ENCODE results near the gene TMEM26.
"Not testable (repeated sequence)": the region's sequence is repeated elsewhere in the genome, so short reads cannot be mapped to it uniquely, and the experiment has no call there.

The TMEM26 gene

GRCh38 chr10:61397175-61397986, 55.8 kb downstream of the TMEM26 start:
- FAIRE-seq (peak; percentile 46), DNase-seq (ENCODE audit: insufficient read length) (no peak)
- TF ChIP-seq TAF1 (IDR thresholded peaks at IDR 0.05; ENCODE audit: borderline replicate concordance, low read depth, low read length) (no peak), POLR2AphosphoS5 (IDR thresholded peaks at IDR 0.05; ENCODE audit: low read depth, low read length) (no peak), POLR2A (IDR thresholded peaks at IDR 0.05; ENCODE audit: low read depth, low read length) (no peak)

GRCh38 chr10:61391281-61391680, 61.9 kb downstream of the TMEM26 start:
- no peak for FAIRE-seq
- TF ChIP-seq POLR2A (IDR thresholded peaks at IDR 0.05; ENCODE audit: low read depth, low read length): no peak
- TF ChIP-seq TAF1 (IDR thresholded peaks at IDR 0.05; ENCODE audit: borderline replicate concordance, low read depth, low read length): no peak
- no peak for TF ChIP-seq POLR2AphosphoS5 (IDR thresholded peaks at IDR 0.05; ENCODE audit: low read depth, low read length)
- DNase-seq (ENCODE audit: insufficient read length): no peak

GRCh38 chr10:61390851-61391250, 62.3 kb downstream of the TMEM26 start:
- no peak for FAIRE-seq
- no peak for TF ChIP-seq POLR2A (IDR thresholded peaks at IDR 0.05; ENCODE audit: low read depth, low read length)
- TF ChIP-seq POLR2AphosphoS5 (IDR thresholded peaks at IDR 0.05; ENCODE audit: low read depth, low read length): no peak
- no peak for TF ChIP-seq TAF1 (IDR thresholded peaks at IDR 0.05; ENCODE audit: borderline replicate concordance, low read depth, low read length)
- DNase-seq (ENCODE audit: insufficient read length): no peak

GRCh38 chr10:61389887-61390286, 63.3 kb downstream of the TMEM26 start:
- no peak for DNase-seq (ENCODE audit: insufficient read length)
- no peak for FAIRE-seq
- TF ChIP-seq POLR2AphosphoS5 (IDR thresholded peaks at IDR 0.05; ENCODE audit: low read depth, low read length) (no peak), POLR2A (IDR thresholded peaks at IDR 0.05; ENCODE audit: low read depth, low read length) (no peak), TAF1 (IDR thresholded peaks at IDR 0.05; ENCODE audit: borderline replicate concordance, low read depth, low read length) (no peak)

GRCh38 chr10:61388986-61389385, 64.2 kb downstream of the TMEM26 start:
- not testable (repeated sequence) for DNase-seq (ENCODE audit: insufficient read length); FAIRE-seq

GRCh38 chr10:61385231-61386001, 67.8 kb downstream of the TMEM26 start:
- DNase-seq (ENCODE audit: insufficient read length) (no peak), FAIRE-seq (no peak)
- TF ChIP-seq POLR2A (IDR thresholded peaks at IDR 0.05; ENCODE audit: low read depth, low read length) (no peak), TAF1 (IDR thresholded peaks at IDR 0.05; ENCODE audit: borderline replicate concordance, low read depth, low read length) (no peak)

GRCh38 chr10:61381153-61381552, 72.0 kb downstream of the TMEM26 start:
- FAIRE-seq; DNase-seq (ENCODE audit: insufficient read length): not testable (repeated sequence)

- DNase-seq (ENCODE audit: insufficient read length) (no peak), FAIRE-seq (no peak)
- TF ChIP-seq POLR2A (IDR thresholded peaks at IDR 0.05; ENCODE audit: low read depth, low read length): no peak
- TF ChIP-seq POLR2AphosphoS5 (IDR thresholded peaks at IDR 0.05; ENCODE audit: low read depth, low read length): no peak
- TF ChIP-seq TAF1 (IDR thresholded peaks at IDR 0.05; ENCODE audit: borderline replicate concordance, low read depth, low read length): no peak
These were observed 74.3 kb downstream of the TMEM26 start for GRCh38 chr10:61378865-61379264.

- FAIRE-seq (no peak), DNase-seq (ENCODE audit: insufficient read length) (no peak)
These were observed 76.2 kb downstream of the TMEM26 start for GRCh38 chr10:61376908-61377368.

GRCh38 chr10:61376377-61376776, 76.8 kb downstream of the TMEM26 start:
- no peak for DNase-seq (ENCODE audit: insufficient read length)
- no peak for TF ChIP-seq POLR2A (IDR thresholded peaks at IDR 0.05; ENCODE audit: low read depth, low read length)
- TF ChIP-seq TAF1 (IDR thresholded peaks at IDR 0.05; ENCODE audit: borderline replicate concordance, low read depth, low read length): no peak
- TF ChIP-seq POLR2AphosphoS5 (IDR thresholded peaks at IDR 0.05; ENCODE audit: low read depth, low read length): no peak
- no peak for FAIRE-seq

More at GRCh38 chr10:61376908-61377368, 76.2 kb downstream of the TMEM26 start:
- TF ChIP-seq POLR2A (IDR thresholded peaks at IDR 0.05; ENCODE audit: low read depth, low read length): no peak
- no peak for TF ChIP-seq TAF1 (IDR thresholded peaks at IDR 0.05; ENCODE audit: borderline replicate concordance, low read depth, low read length)
- no peak for TF ChIP-seq POLR2AphosphoS5 (IDR thresholded peaks at IDR 0.05; ENCODE audit: low read depth, low read length)

GRCh38 chr10:61366365-61366764, 86.8 kb downstream of the TMEM26 start:
- TF ChIP-seq POLR2A (IDR thresholded peaks at IDR 0.05; ENCODE audit: low read depth, low read length) (no peak), POLR2AphosphoS5 (IDR thresholded peaks at IDR 0.05; ENCODE audit: low read depth, low read length) (no peak), TAF1 (IDR thresholded peaks at IDR 0.05; ENCODE audit: borderline replicate concordance, low read depth, low read length) (no peak)
- DNase-seq (ENCODE audit: insufficient read length) (no peak), FAIRE-seq (no peak)

- DNase-seq (ENCODE audit: insufficient read length) (no peak), FAIRE-seq (no peak)
- TF ChIP-seq TAF1 (IDR thresholded peaks at IDR 0.05; ENCODE audit: borderline replicate concordance, low read depth, low read length) (no peak), POLR2A (IDR thresholded peaks at IDR 0.05; ENCODE audit: low read depth, low read length) (no peak), POLR2AphosphoS5 (IDR thresholded peaks at IDR 0.05; ENCODE audit: low read depth, low read length) (no peak)
These were observed 88.6 kb downstream of the TMEM26 start for GRCh38 chr10:61364619-61365018.
